ENCODE data around the gene GPR87.

- TF ChIP-seq POLR2AphosphoS5 (IDR thresholded peaks at IDR 0.05): no peak
- TF ChIP-seq CTCF (IDR thresholded peaks at IDR 0.05): no peak
Measured at GRCh38 chr3:151293127-151293526, 23.5 kb downstream of the GPR87 start.
